ENCODE measurements around the gene DGKD.

DGKD gene

GRCh38 chr2:233437439-233437955 is 83.2 kb downstream of the DGKD start:
- TF ChIP-seq REST (IDR thresholded peaks at IDR 0.05; ENCODE audit: insufficient replicate concordance, low read depth) (no peak), SPI1 (IDR thresholded peaks at IDR 0.05; ENCODE audit: borderline replicate concordance, low read depth) (no peak), GABPA (IDR thresholded peaks at IDR 0.05; ENCODE audit: low read depth) (no peak), POLR2AphosphoS5 (IDR thresholded peaks at IDR 0.05; ENCODE audit: low read depth) (no peak)
- TF ChIP-seq, protein P1, sequence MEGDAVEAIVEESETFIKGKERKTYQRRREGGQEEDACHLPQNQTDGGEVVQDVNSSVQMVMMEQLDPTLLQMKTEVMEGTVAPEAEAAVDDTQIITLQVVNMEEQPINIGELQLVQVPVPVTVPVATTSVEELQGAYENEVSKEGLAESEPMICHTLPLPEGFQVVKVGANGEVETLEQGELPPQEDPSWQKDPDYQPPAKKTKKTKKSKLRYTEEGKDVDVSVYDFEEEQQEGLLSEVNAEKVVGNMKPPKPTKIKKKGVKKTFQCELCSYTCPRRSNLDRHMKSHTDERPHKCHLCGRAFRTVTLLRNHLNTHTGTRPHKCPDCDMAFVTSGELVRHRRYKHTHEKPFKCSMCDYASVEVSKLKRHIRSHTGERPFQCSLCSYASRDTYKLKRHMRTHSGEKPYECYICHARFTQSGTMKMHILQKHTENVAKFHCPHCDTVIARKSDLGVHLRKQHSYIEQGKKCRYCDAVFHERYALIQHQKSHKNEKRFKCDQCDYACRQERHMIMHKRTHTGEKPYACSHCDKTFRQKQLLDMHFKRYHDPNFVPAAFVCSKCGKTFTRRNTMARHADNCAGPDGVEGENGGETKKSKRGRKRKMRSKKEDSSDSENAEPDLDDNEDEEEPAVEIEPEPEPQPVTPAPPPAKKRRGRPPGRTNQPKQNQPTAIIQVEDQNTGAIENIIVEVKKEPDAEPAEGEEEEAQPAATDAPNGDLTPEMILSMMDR (IDR thresholded peaks at IDR 0.05; ENCODE audit: insufficient read depth, low read length) = no peak
- no peak for DNase-seq (ENCODE audit: low read depth in 1 of 2, low spot score in 1 of 2)
- Histone ChIP-seq H3K27me3 (ENCODE audit: insufficient read depth, poor library complexity, severe bottlenecking) (no peaks in the 10 kb centered on the region), H3K4me3 (replicated peaks; ENCODE audit: insufficient read depth, low read length) (no peak overlapping the region), H3K27ac (replicated peaks) (no peak overlapping the region)

- DNase-seq (ENCODE audit: low read depth in 1 of 2, low spot score in 1 of 2) = no peak
- H3K4me3 ChIP-seq (replicated peaks; ENCODE audit: insufficient read depth, low read length) = no peak overlapping the region
- H3K27ac ChIP-seq (replicated peaks) = no peak overlapping the region
- H3K27me3 ChIP-seq (ENCODE audit: insufficient read depth, poor library complexity, severe bottlenecking) = no peaks in the 10 kb centered on the region
- TF ChIP-seq SPI1 (IDR thresholded peaks at IDR 0.05; ENCODE audit: borderline replicate concordance, low read depth) (no peak), POLR2AphosphoS5 (IDR thresholded peaks at IDR 0.05; ENCODE audit: low read depth) (no peak), REST (IDR thresholded peaks at IDR 0.05; ENCODE audit: insufficient replicate concordance, low read depth) (no peak), GABPA (IDR thresholded peaks at IDR 0.05; ENCODE audit: low read depth) (no peak)
- TF ChIP-seq, protein P1 (IDR thresholded peaks at IDR 0.05; ENCODE audit: insufficient read depth, low read length) = no peak
Observed at GRCh38 chr2:233438573-233439147, 84.4 kb downstream of the DGKD start.

DNA sequence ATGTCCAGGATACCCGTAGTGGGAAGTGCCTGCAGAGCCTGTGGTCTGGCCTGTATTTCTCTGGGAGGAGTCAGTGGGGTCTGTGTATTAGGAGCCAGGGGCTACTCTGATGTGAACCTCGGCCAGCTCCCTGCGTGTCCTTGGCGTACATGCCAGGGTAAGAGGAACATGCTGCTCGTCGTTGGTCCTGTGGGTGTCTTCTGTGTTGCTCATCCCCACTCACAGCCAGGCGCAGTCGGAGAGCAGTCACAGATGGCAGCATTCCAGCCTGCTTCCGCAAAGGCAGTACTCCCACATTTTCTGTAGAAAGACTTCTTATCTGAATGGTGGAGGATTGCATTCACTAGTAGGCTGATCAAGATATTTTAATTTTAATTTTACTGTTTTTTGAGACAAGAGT is 84.9 kb downstream of the DGKD start:
- no peaks in the 10 kb centered on the region for H3K27me3 ChIP-seq (ENCODE audit: insufficient read depth, poor library complexity, severe bottlenecking)
- no peak overlapping the region for H3K27ac ChIP-seq (replicated peaks)
- no peak overlapping the region for H3K4me3 ChIP-seq (replicated peaks; ENCODE audit: insufficient read depth, low read length)
- no peak for DNase-seq (ENCODE audit: low read depth in 1 of 2, low spot score in 1 of 2)
- no peak for TF ChIP-seq REST (IDR thresholded peaks at IDR 0.05; ENCODE audit: insufficient replicate concordance, low read depth)
